GM19455 (cell line): Measurements from ENCODE around the gene AHI1.
A peak's percentile ranks its signal among the peaks of the same experiment; 100 is the strongest.

Experiments
- ATAC-seq: cut with Tn5 transposase; IDR thresholded peaks from one replicate; pipeline ENCODE4 v1.9.1; 2021; ENCODE audit not compliant: unreplicated experiment

AHI1 gene

DNA sequence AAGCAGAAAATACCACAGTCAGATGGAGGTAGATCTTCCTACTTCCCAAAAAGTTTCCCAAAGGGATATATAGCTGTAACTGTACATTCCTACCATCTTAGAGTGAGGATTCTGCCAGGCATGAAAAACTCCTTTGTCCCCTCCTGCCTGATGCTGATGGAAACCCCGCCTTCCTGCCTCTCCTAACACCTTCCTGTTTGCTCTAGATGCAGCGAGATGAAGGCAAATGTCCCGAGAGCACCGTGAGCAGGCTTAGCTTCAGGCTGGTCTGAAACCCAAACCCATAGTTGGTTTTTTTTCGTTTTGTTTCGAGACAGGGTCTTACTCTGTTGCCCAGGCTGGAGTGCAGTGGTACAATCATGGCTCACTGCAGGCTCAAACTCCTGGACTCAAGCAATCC is 260.8 kb downstream of the AHI1 start:
- ATAC-seq: no peak

DNA sequence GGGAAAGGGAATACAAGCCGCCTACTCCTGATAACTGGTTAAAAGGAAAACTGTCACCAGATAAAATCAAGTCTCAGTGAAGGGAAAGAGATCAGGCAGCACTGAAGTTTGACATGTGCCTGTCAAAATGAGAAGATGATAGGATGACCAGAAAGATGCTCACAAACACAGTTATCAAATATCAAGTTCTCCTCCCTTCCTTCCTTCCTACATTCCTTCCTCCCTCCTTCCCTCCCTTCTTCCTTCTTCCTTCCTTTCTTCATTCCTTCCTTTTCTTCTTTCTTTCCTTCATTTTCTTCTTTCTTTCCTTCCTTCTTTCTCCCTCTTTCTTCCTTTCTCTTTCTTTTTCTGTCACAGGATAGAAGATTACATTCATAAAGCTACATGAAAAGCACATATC is 261.2 kb downstream of the AHI1 start:
- no peak for ATAC-seq

DNA sequence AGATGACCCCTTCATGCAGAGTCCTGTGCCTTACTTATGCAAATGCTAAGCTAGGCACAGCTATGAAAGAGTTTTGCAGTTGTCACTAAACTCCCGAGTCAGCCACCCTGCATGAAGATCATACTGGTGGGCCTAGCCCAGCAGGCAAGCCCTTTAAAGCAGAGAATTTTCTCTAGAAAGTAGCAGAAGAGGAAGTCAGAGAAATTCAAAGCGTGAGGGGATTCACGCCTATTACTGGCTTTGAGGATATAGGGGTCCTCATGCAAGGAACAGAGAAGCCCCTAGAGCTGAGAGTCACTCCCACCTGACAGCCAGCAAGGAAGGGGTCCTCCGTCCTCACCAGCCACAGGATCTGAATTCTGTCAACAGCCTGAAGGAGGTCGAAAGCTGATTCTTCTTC is 261.8 kb downstream of the AHI1 start:
- ATAC-seq: no peak

DNA sequence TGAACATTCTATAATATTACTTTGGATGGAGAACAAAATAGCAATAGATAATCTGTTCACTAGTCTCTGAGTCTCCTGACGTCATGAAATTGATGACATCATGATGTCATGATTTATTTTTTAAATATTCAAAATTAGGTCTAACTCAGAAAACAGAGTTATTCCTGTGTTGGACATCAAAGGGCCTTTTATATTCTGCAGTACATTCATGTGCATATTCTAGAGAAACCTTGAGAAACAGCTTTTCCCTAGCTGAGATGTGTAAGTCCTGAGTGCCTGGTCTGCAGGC is 263.1 kb downstream of the AHI1 start:
- ATAC-seq: no peak

DNA sequence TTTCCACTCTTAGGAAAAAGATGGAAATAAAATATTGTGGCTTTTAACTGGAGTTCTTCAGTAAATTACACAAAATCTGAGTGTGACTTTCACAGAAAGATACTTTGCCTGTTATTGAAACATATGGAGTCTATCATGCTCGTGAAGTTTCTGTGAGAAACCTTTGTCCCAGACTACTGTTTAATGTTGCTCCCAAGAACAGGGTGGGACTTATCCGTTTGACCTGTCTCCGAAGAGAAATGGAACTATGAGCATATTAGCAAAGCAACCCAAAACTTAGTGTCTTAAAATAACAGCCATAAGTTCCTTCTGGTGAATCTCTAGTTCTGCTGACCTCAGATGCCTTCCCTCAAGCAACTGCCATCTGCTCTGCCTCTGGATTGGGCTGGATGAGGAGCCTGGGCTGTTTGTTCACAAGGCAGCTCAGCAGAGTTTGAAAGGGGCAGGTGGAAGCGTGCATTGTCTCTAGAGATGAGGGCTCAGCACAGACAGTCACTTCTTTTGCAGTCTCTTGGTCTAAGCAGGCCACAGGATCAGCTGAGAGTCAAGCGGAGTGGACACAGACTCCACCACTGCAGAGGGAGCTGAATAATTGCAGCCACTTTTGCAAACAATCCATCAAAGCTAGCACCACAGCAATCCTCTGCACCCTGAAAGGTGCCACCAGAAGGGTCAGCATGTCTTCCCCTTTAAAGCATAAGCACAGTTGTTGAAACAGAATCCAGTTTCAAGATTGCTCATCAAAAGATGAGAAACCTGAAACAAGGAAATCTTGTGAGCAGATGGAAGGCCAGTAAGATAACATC is 263.7 kb downstream of the AHI1 start:
- ATAC-seq: peak; percentile 71
